ENCODE results near the gene SLC35G4.
"Not testable (repeated sequence)": the region's sequence is repeated elsewhere in the genome, so short reads cannot be mapped to it uniquely, and the experiment has no call there.

GRCh38 chr18:11614981-11615380, 5.6 kb downstream of the SLC35G4 start:
- TF ChIP-seq CTCF (IDR thresholded peaks at IDR 0.05); TCF7L2 (IDR thresholded peaks at IDR 0.05; ENCODE audit: low read depth, low read length); REST (IDR thresholded peaks at IDR 0.05; ENCODE audit: insufficient read depth in 1 of 2, low read depth in 2 of 2, low read length in 1 of 2): not testable (repeated sequence)

Measured in Panc1 (cell line).